H1 (cell line): ENCODE measurements around the gene PI4KA.

Source experiments
- CEBPB ChIP-seq: IDR thresholded peaks from 2 replicates; pipeline ENCODE4 v1.6.1; 2012; ENCODE audit warnings: low read depth, low read length
- CTCF ChIP-seq, 3 experiments: IDR thresholded peaks; 1 replicate in 2 of 3; 2 replicates in 1 of 3; pipeline versions ENCODE4 v1.5.1 to v1.6.1; 2011; ENCODE audit warnings: low read length in 3 of 3, mild to moderate bottlenecking in 3 of 3, inconsistent platforms in 2 of 3, low read depth in 1 of 3, moderate library complexity in 1 of 3; ENCODE audit not compliant: insufficient read depth in 1 of 3; ENCODE audit errors: control extremely low read depth in 1 of 3
- EP300 ChIP-seq, 2 experiments: IDR thresholded peaks; 1 replicate in 1 of 2; 2 replicates in 1 of 2; pipeline ENCODE4 v1.6.1; 2011 to 2012; ENCODE audit warnings: low read depth in 2 of 2, low read length in 2 of 2, mild to moderate bottlenecking in 2 of 2, borderline replicate concordance in 1 of 2, inconsistent platforms in 1 of 2, moderate library complexity in 1 of 2
- EZH2 ChIP-seq: fragments of 200-600 bp; sonication (generic); IDR thresholded peaks from 2 replicates; pipeline ENCODE4 v1.7.1; 2012; ENCODE audit warnings: low read depth, mild to moderate bottlenecking, moderate library complexity, low read length, inconsistent platforms; ENCODE audit not compliant: severe bottlenecking
- GABPA ChIP-seq: IDR thresholded peaks from 2 replicates; pipeline ENCODE4 v1.6.1; 2011; ENCODE audit warnings: mild to moderate bottlenecking, low read length, moderate library complexity, borderline replicate concordance; ENCODE audit not compliant: insufficient read depth
- JUN ChIP-seq: IDR thresholded peaks from 2 replicates; pipeline ENCODE4 v1.6.1; 2011; ENCODE audit warnings: low read depth, mild to moderate bottlenecking, improper control_type of control experiment, low read length
- MAX ChIP-seq: IDR thresholded peaks from 2 replicates; pipeline ENCODE4 v1.6.1; 2012; ENCODE audit warnings: inconsistent platforms
- NANOG ChIP-seq: IDR thresholded peaks from 2 replicates; pipeline ENCODE4 v1.6.1; 2011; ENCODE audit warnings: low read length, low read depth, mild to moderate bottlenecking, inconsistent platforms; ENCODE audit not compliant: insufficient read depth, poor library complexity, severe bottlenecking
- POLR2AphosphoS5 ChIP-seq: IDR thresholded peaks from 2 replicates; pipeline ENCODE4 v1.6.1; 2011; ENCODE audit warnings: low read depth, low read length
- RAD21 ChIP-seq, 2 experiments: IDR thresholded peaks in 1 of 2; conservative IDR thresholded peaks in 1 of 2; 2 replicates each; pipeline ENCODE4 v1.6.1; 2011; ENCODE audit warnings: low read depth in 2 of 2, low read length in 2 of 2, improper control_type of control experiment in 1 of 2, inconsistent platforms in 1 of 2, mild to moderate bottlenecking in 1 of 2, moderate library complexity in 1 of 2
- TAF1 ChIP-seq: IDR thresholded peaks from 2 replicates; pipeline ENCODE4 v1.6.1; 2011; ENCODE audit warnings: mild to moderate bottlenecking, low read depth, low read length

GRCh38 chr22:20664594-20664959 is 194.0 kb downstream of the PI4KA start:
- no peak for TF ChIP-seq JUN
- no peak for TF ChIP-seq MAX
- TF ChIP-seq RAD21 (IDR thresholded peaks at IDR 0.05 in 1 of 2, conservative IDR thresholded peaks at IDR 0.05 in 1 of 2; ENCODE audit: low read depth in 2 of 2, low read length in 2 of 2), result no peak
- no peak for TF ChIP-seq CEBPB
- TF ChIP-seq EP300 (IDR thresholded peaks at IDR 0.05; ENCODE audit: borderline replicate concordance in 1 of 2, low read depth in 2 of 2, low read length in 2 of 2), result no peak
- TF ChIP-seq TAF1, result no peak
- no peak for TF ChIP-seq NANOG
- TF ChIP-seq EZH2, result no peak
- no peak for TF ChIP-seq GABPA
- no peak for TF ChIP-seq POLR2AphosphoS5
- no peak for TF ChIP-seq CTCF (IDR thresholded peaks at IDR 0.05; ENCODE audit: control extremely low read depth in 1 of 3, insufficient read depth in 1 of 3, low read depth in 1 of 3, low read length in 3 of 3)
